Measurements from ENCODE around the gene LPCAT1.

- TF ChIP-seq CTCF (IDR thresholded peaks at IDR 0.05; ENCODE audit: extremely low read depth in 1 of 2, insufficient read depth in 1 of 2, low read depth in 1 of 2, low read length in 2 of 2), result no peak
- no peak for TF ChIP-seq EZH2 (IDR thresholded peaks at IDR 0.05; ENCODE audit: borderline replicate concordance, low read depth, low read length, severe bottlenecking)
- TF ChIP-seq POLR2A (IDR thresholded peaks at IDR 0.05; ENCODE audit: low read depth, low read length), result no peak
- no peak for TF ChIP-seq GATA2 (IDR thresholded peaks at IDR 0.05; ENCODE audit: insufficient read depth, insufficient read length, low read depth, low read length)
- no peak for TF ChIP-seq MYC (IDR thresholded peaks at IDR 0.05; ENCODE audit: low read depth, low read length)
- TF ChIP-seq JUN (IDR thresholded peaks at IDR 0.05; ENCODE audit: borderline replicate concordance, insufficient read depth, insufficient read length, low read depth), result no peak
- no peak for TF ChIP-seq POLR2AphosphoS5 (IDR thresholded peaks at IDR 0.05; ENCODE audit: insufficient read depth, low read depth, low read length)
- TF ChIP-seq MAX (IDR thresholded peaks at IDR 0.05; ENCODE audit: insufficient read depth, insufficient read length), result no peak
These were observed 87.7 kb downstream of the LPCAT1 start for GRCh38 chr5:1436036-1436435.
